HCT116 (cell line): ENCODE results near the gene SFRP4. TPM values are rescaled to one million over a fixed set of nuclear protein-coding genes. Genes with fewer than 3 reads are reported as not detected.
A peak's percentile ranks its signal among the peaks of the same experiment; 100 is the strongest.

Source experiments
- ATAC-seq: fragments of 200-7000 bp; cut with Tn5 transposase; 2 replicates; pipeline ENCODE4 v1.9.1; 2020; ENCODE audit warnings: mild to moderate bottlenecking, moderate library complexity
- Bru-seq: library from RNA; stranded (reverse); fragments of 400-500 nt; gene quantifications from one replicate; lab custom pipeline; 2021; lab: Mats Ljungman, UMichigan
- BruChase-seq, 2 experiments: library from RNA; stranded (reverse); fragments of 400-500 nt; gene quantifications; one replicate each; lab custom pipeline; 2021; lab: Mats Ljungman, UMichigan
- BruUV-seq: library from RNA; stranded (reverse); fragments of 400-500 nt; replicated peaks from 2 replicates; lab custom pipeline; 2021; lab: Mats Ljungman, UMichigan
- CTCF ChIA-PET: fragments of 300-600 bp; sonication (Branson Sonifier 250); formaldehyde crosslinking; loops from one replicate; lab custom pipeline; 2021; ENCODE audit warnings: antibody characterized with exemption; lab: Charles Lee
- POLR2A ChIA-PET: fragments of 300-600, 350-600 bp; sonication (Branson Sonifier 250); formaldehyde crosslinking; loops from one replicate; lab custom pipeline; 2021; ENCODE audit warnings: antibody characterized with exemption; lab: Charles Lee
- RAD21 ChIA-PET, 2 experiments: fragments of 300-600 bp; sonication (Branson Sonifier 250); formaldehyde crosslinking; loops; one replicate each; lab custom pipeline; 2023; ENCODE audit warnings: low total read pairs in 2 of 2; ENCODE audit not compliant: uncharacterized antibody in 2 of 2, unreplicated experiment in 2 of 2, low non-redundant PET in 1 of 2; lab: Charles Lee
- DNase-seq: peaks from one replicate; pipeline ENCODE4 v3.0.0-alpha.2; 2010; ENCODE audit warnings: low read depth, low spot score
- H2AFZ ChIP-seq: fragments of 200-600 bp; shearing (Covaris generic), sonication (generic); 2 replicates; pipeline ENCODE4 v1.6.1; 2017; ENCODE audit warnings: low read depth, mixed run types, mixed read lengths, antibody characterized with exemption, low read length; ENCODE audit not compliant: poor library complexity, severe bottlenecking
- H3K27ac ChIP-seq: 2 replicates; pipeline ENCODE4 v1.5.1; 2012; ENCODE audit warnings: low read depth, low read length
- H3K27me3 ChIP-seq: fragments of 200-600 bp; sonication (generic); 2 replicates; pipeline ENCODE4 v1.6.1; 2016; ENCODE audit warnings: mixed run types, low read length, mixed read lengths; ENCODE audit not compliant: insufficient read depth
- H3K36me3 ChIP-seq, 2 experiments: fragments of 200-500 bp in 1 of 2; fragments of 200-600 bp in 1 of 2; sonication (Bioruptor generic) in 1 of 2; sonication (generic) in 1 of 2; 2 replicates each; pipeline versions ENCODE4 v1.5.1 to v1.6.1; 2014 to 2016; ENCODE audit warnings: low read length in 2 of 2, inconsistent platforms in 1 of 2, mixed read lengths in 1 of 2, mixed run types in 1 of 2; ENCODE audit not compliant: insufficient read depth in 2 of 2, control insufficient read depth in 1 of 2
- H3K4me1 ChIP-seq, 2 experiments: fragments of 200-600 bp in 1 of 2; sonication (generic) in 1 of 2; 2 replicates each; pipeline versions ENCODE4 v1.5.1 to v1.6.1; 2012 to 2017; ENCODE audit warnings: low read length in 2 of 2, inconsistent platforms in 1 of 2, mild to moderate bottlenecking in 1 of 2, mixed read lengths in 1 of 2, mixed run types in 1 of 2, moderate library complexity in 1 of 2; ENCODE audit not compliant: insufficient read depth in 2 of 2, control insufficient read depth in 1 of 2
- H3K4me2 ChIP-seq: fragments of 200-600 bp; sonication (generic); 2 replicates; pipeline ENCODE4 v1.6.1; 2017; ENCODE audit warnings: mixed run types, low read length, mixed read lengths
- H3K4me3 ChIP-seq, 2 experiments: fragments of 200-600 bp in 1 of 2; sonication (generic) in 1 of 2; replicated peaks in 1 of 2; 2 replicates each; pipeline ENCODE4 v1.5.1; 2011 to 2016; ENCODE audit warnings: low read length in 2 of 2, control low read depth in 1 of 2, low read depth in 1 of 2, mild to moderate bottlenecking in 1 of 2, mixed read lengths in 1 of 2, mixed run types in 1 of 2
- H3K79me2 ChIP-seq: fragments of 200-600 bp; sonication (generic); 2 replicates; pipeline ENCODE4 v1.6.1; 2017; ENCODE audit warnings: mild to moderate bottlenecking, mixed run types, low read length, moderate library complexity, mixed read lengths; ENCODE audit not compliant: insufficient read depth
- H3K9ac ChIP-seq: fragments of 200-600 bp; sonication (generic); 2 replicates; pipeline ENCODE4 v1.6.1; 2016; ENCODE audit warnings: low read length, mixed read lengths
- H3K9me2 ChIP-seq: fragments of 200-600 bp; sonication (generic), shearing (Covaris generic); 2 replicates; pipeline ENCODE4 v1.6.1; 2017; ENCODE audit warnings: mixed run types, mild to moderate bottlenecking, moderate library complexity; ENCODE audit not compliant: insufficient read depth
- H3K9me3 ChIP-seq, 2 experiments: fragments of 200-500 bp in 1 of 2; fragments of 200-600 bp in 1 of 2; sonication (Bioruptor generic) in 1 of 2; sonication (generic) in 1 of 2; 2 replicates each; pipeline ENCODE4 v1.6.1; 2014 to 2017; ENCODE audit warnings: low read length in 2 of 2, mixed read lengths in 2 of 2, inconsistent platforms in 1 of 2, low read depth in 1 of 2, mild to moderate bottlenecking in 1 of 2, mixed run types in 1 of 2, moderate library complexity in 1 of 2; ENCODE audit not compliant: control insufficient read depth in 1 of 2, insufficient read depth in 1 of 2
- H4K20me1 ChIP-seq: fragments of 200-600 bp; sonication (generic), shearing (Covaris generic); 2 replicates; pipeline ENCODE4 v1.6.1; 2017; ENCODE audit warnings: mixed run types, mild to moderate bottlenecking, moderate library complexity; ENCODE audit not compliant: insufficient read depth
- RAD21 ChIP-seq: IDR thresholded peaks from 2 replicates; pipeline ENCODE4 v1.6.1; 2012; ENCODE audit warnings: low read depth, mild to moderate bottlenecking
- ZFX ChIP-seq: fragments of 450-650 bp; IDR thresholded peaks from 2 replicates; pipeline ENCODE4 v1.6.1; 2017
- intact Hi-C: fragments of 100-400 bp; cut with micrococcal nuclease; formaldehyde crosslinking; loops from 2 replicates; pipeline ENCODE4 v1.10.0; 2022
- long read RNA-seq: library from polyadenylated mRNA; unstranded; transcript quantifications from one replicate; pipeline ENCODE4 v2.0.0, GENCODE V29; 2021; ENCODE audit not compliant: unreplicated experiment
- polyA plus RNA-seq: library from polyadenylated mRNA; unstranded; fragments of >200 nt; gene quantifications from 2 replicates; pipeline ENCODE4 v1.2.1, GENCODE V29; 2012; ENCODE audit warnings: missing spikeins
- total RNA-seq: library from RNA; stranded (reverse); gene quantifications from one replicate; pipeline ENCODE4 v1.2.1, GENCODE V29; 2021; ENCODE audit not compliant: unreplicated experiment
- TF ChIP-seq, protein P1 (sequence below), 3 experiments: fragments of 200-600 bp in 1 of 3; sonication (generic) in 1 of 3; IDR thresholded peaks in 2 of 3; conservative IDR thresholded peaks in 1 of 3; 2 replicates each; pipeline ENCODE4 v1.5.1; 2012 to 2017; ENCODE audit warnings: low read depth in 2 of 3, low read length in 2 of 3, antibody characterized with exemption in 1 of 3, borderline replicate concordance in 1 of 3, control low read depth in 1 of 3, mild to moderate bottlenecking in 1 of 3, mixed read lengths in 1 of 3, mixed run types in 1 of 3, moderate library complexity in 1 of 3; ENCODE audit not compliant: insufficient read depth in 1 of 3

Gene SFRP4
- total RNA-seq = 0.25 TPM
- polyA plus RNA-seq = not detected in 2 replicates
- Bru-seq, nascent RNA = not detected
- BruChase-seq, experiment 1, labeled RNA remaining after a 6-hour chase = not detected
- BruChase-seq, experiment 2, labeled RNA remaining after a 2-hour chase = not detected
- long read RNA-seq = 0 reads

DNA sequence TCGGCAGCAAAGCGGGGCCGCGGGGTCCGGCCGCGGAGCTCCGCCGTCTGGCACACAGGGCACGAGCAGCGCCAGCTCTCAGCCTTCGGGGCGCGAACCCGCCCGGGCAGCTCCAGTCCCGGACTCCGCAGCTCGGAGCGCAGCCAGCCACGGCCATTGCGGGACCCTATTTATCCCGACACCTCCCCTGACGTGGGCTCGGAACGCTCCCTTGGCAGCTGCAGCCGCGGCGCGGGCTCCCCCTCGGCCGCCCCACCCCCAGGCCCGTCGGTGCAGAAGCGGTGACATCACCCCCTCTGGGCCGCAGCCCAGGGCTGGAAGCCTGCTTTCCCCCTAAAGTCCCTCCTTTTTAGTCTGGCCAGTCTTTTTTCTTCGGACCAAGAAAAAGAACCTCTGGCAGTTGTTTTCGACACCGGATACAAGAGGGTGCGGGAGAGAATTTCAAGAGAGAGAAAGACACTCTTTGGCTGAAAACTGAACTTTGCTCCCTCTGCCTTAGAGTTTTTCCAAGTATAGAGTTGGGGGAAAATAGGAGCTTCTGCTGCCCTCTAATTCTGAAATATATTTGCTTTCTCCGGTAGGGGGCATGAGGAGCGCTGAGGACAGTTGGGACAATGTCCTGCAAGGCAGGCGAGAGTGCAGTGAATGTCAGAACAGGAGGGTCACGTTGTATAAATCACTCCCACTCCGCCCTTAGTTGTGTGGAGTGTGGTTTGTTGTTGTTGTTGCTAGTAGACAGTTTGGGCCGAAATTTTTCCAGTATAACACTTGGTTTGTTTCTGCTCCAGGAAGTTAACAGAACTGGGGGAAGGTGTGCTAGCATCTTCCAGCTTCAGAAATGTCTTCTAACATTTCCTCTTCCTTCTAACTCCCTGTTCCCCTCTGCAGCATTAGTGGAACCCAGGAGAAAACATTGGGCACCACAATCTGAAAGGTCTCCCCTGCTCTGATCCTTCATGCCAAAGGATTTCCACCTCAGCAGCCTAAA, at the start of gene SFRP4:
Gene SFRP4, minus strand, starts transcription at position 145 of the 988 bp plus-strand sequence. CDS start 280 bp downstream, outside the sequence.
- no TSS peak for BruUV-seq
- H3K79me2 ChIP-seq = peaks cover 4% of the 10 kb centered on the region
- H3K4me1 ChIP-seq = peaks cover 9 to 14% of the 10 kb centered on the region in 2 experiments; a peak in 2 of 4 replicates
- H3K4me2 ChIP-seq = peak within 1 kb of the TSS; percentile 71
- TF ChIP-seq ZFX (no peak), RAD21 (peak; percentile 55)
- TF ChIP-seq, protein P1, sequence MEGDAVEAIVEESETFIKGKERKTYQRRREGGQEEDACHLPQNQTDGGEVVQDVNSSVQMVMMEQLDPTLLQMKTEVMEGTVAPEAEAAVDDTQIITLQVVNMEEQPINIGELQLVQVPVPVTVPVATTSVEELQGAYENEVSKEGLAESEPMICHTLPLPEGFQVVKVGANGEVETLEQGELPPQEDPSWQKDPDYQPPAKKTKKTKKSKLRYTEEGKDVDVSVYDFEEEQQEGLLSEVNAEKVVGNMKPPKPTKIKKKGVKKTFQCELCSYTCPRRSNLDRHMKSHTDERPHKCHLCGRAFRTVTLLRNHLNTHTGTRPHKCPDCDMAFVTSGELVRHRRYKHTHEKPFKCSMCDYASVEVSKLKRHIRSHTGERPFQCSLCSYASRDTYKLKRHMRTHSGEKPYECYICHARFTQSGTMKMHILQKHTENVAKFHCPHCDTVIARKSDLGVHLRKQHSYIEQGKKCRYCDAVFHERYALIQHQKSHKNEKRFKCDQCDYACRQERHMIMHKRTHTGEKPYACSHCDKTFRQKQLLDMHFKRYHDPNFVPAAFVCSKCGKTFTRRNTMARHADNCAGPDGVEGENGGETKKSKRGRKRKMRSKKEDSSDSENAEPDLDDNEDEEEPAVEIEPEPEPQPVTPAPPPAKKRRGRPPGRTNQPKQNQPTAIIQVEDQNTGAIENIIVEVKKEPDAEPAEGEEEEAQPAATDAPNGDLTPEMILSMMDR (IDR thresholded peaks at IDR 0.05 in 2 of 3, conservative IDR thresholded peaks at IDR 0.05 in 1 of 3; ENCODE audit: borderline replicate concordance in 1 of 3, insufficient read depth in 1 of 3, low read depth in 2 of 3, low read length in 2 of 3) = peak; percentile 43 to 68 (median 65); a peak in 5 of 6 replicates
- peaks cover 3% of the 10 kb centered on the region; the same call in 1 of the 2 replicates for H3K27me3 ChIP-seq
- peak; percentile 67 for ATAC-seq
- ChIA-PET CTCF (interaction anchor here (0.6 to 2.5 kb wide), 10 partner anchors 9 to 452 kb away, joined by 3 to 14 read pairs (median 6); no protein-coding TSS in a partner anchor), POLR2A (no interaction called here), RAD21 (interaction anchor here in 1 of 2 experiments (0.6 kb wide), 1 partner anchor 90 kb away, joined by 3 read pairs; no protein-coding TSS in a partner anchor)
- no peaks in the 10 kb centered on the region for H4K20me1 ChIP-seq
- peak within 1 kb of the TSS; percentile 12 to 35 for H3K4me3 ChIP-seq
- H2AFZ ChIP-seq = peak within 1 kb of the TSS; percentile 80
- H3K9ac ChIP-seq = no peak within 1 kb of the TSS
- H3K9me3 ChIP-seq = no peaks in the 10 kb centered on the region
- H3K36me3 ChIP-seq = no peaks in the 10 kb centered on the region
- H3K27ac ChIP-seq = no peak within 1 kb of the TSS
- H3K9me2 ChIP-seq = no peaks in the 10 kb centered on the region
- peak; percentile 34 for DNase-seq
- intact Hi-C loops = loop anchor here (5.0 kb wide), 1 partner anchor 305 kb away; no protein-coding TSS in a partner anchor
